LNCAP (cell line): ENCODE results near the gene AGBL1.
A peak's percentile ranks its signal among the peaks of the same experiment; 100 is the strongest.

Experiments
- TF ChIP-seq, protein P1 (sequence below): fragments of 450-650 bp; IDR thresholded peaks from 2 replicates; pipeline ENCODE4 v1.5.1; 2017; ENCODE audit warnings: mild to moderate bottlenecking

Gene AGBL1

GRCh38 chr15:86751116-86751515, 671.4 kb downstream of the AGBL1 start:
- TF ChIP-seq, protein P1, sequence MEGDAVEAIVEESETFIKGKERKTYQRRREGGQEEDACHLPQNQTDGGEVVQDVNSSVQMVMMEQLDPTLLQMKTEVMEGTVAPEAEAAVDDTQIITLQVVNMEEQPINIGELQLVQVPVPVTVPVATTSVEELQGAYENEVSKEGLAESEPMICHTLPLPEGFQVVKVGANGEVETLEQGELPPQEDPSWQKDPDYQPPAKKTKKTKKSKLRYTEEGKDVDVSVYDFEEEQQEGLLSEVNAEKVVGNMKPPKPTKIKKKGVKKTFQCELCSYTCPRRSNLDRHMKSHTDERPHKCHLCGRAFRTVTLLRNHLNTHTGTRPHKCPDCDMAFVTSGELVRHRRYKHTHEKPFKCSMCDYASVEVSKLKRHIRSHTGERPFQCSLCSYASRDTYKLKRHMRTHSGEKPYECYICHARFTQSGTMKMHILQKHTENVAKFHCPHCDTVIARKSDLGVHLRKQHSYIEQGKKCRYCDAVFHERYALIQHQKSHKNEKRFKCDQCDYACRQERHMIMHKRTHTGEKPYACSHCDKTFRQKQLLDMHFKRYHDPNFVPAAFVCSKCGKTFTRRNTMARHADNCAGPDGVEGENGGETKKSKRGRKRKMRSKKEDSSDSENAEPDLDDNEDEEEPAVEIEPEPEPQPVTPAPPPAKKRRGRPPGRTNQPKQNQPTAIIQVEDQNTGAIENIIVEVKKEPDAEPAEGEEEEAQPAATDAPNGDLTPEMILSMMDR, result no peak

GRCh38 chr15:86754846-86755245, 675.2 kb downstream of the AGBL1 start:
- TF ChIP-seq, protein P1, result no peak

DNA sequence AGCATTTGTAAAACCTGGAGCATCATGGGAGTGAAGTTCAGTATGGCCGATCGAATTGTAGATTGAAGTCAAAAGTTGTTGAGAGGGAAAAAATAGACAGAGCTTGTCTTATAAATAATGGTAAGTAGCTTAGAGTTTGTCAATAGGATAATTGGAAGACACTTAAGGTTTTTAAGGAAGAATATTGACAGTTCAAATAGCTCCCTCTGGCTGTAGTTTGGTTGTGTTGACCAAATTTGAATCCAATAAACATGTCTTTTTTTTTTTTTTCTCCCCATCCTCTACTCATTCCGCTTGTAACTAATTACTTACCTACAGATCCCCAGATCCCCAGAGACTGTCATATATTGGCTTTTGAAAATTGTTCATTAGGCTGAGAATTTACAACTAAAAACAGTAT, 677.0 kb downstream of the AGBL1 start:
- TF ChIP-seq, protein P1, result peak; percentile 43

DNA sequence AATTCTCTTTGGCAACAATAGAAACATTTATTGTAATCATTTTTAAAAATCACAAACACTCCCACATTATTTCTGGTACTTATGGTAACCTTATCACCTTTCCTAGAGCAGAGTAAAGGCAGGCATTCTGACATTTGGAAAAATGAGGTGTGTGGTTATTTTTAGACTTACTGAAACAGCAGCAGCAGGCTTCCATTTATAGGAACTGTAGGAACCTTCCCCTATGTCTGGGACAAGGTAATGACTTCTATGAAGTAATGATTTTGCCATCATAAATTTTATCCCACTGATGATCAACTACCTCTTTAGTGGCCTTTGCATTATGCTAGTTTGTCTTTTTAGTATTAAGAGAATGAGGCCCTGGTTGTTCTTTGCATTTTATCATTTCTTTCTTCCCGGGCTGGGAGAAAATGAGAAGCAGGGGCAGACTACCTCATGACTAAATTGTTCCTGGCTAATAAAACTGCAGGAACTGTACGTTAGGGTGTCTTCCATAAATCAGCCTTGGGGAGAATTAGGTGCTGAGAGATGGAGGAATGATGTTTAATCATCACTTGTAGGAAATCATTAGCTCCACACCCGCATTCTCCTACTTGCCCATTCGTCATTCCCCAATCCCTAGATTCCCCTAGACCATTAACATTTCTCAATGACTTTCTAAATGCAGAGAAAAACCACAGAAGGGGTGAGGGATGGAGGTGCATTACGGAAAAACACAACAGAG, 680.3 kb downstream of the AGBL1 start:
- TF ChIP-seq, protein P1, result no peak

- TF ChIP-seq, protein P1, result no peak
These were observed 683.2 kb downstream of the AGBL1 start for GRCh38 chr15:86762874-86763273.

DNA sequence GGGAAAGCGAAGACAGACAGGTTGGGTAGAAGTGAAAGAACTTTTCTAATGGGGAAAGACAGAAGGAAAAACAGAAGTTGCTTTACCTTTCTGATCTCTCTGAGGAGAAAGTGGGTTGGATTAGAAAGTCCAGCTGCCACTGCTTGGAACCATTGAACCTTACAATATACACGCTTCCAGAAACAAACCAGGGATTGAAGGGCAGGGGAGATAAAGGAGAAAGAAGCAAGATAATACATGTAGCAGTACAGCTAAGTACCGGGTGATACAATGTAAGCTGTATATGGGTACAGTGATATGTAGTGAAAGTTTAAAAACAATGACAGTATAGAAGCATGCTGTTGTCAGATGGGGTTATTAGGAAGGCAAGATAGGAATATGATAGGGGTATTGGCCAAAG, 684.4 kb downstream of the AGBL1 start:
- TF ChIP-seq, protein P1, result no peak

- TF ChIP-seq, protein P1, result no peak
These were observed 685.6 kb downstream of the AGBL1 start for GRCh38 chr15:86765281-86765680.
